ENCODE measurements around the gene TTLL7.
"Not testable (repeated sequence)": the region's sequence is repeated elsewhere in the genome, so short reads cannot be mapped to it uniquely, and the experiment has no call there.

The TTLL7 gene

GRCh38 chr1:83918688-83919285 lies 80.1 kb downstream of the TTLL7 start:
- no peaks in the 10 kb centered on the region for H3K27me3 Mint-ChIP-seq (ENCODE audit: low read depth, poor library complexity)
- peaks cover 41% of the 10 kb centered on the region for H3K36me3 Mint-ChIP-seq (ENCODE audit: low read depth)
- no peaks in the 10 kb centered on the region for H3K4me1 Mint-ChIP-seq
- peaks cover 6% of the 10 kb centered on the region for H3K9me3 Mint-ChIP-seq
- DNase-seq = no peak
- H3K27ac Mint-ChIP-seq = no peak overlapping the region
- no peak overlapping the region for H3K4me3 Mint-ChIP-seq
- no peak for TF ChIP-seq CTCF (IDR thresholded peaks at IDR 0.05)

- no peak for DNase-seq
- no peak overlapping the region for H3K27ac Mint-ChIP-seq
These were observed 81.0 kb downstream of the TTLL7 start for GRCh38 chr1:83917959-83918358.

GRCh38 chr1:83916094-83916493 lies 82.8 kb downstream of the TTLL7 start:
- not testable (repeated sequence) for H3K9me3 Mint-ChIP-seq; H3K27me3 Mint-ChIP-seq (ENCODE audit: low read depth, poor library complexity); H3K4me3 Mint-ChIP-seq; H3K27ac Mint-ChIP-seq; DNase-seq; H3K4me1 Mint-ChIP-seq
- H3K36me3 Mint-ChIP-seq (ENCODE audit: low read depth) = peaks cover 41% of the 10 kb centered on the region

More at GRCh38 chr1:83917959-83918358, 81.0 kb downstream of the TTLL7 start:
- H3K36me3 Mint-ChIP-seq (ENCODE audit: low read depth) = peaks cover 41% of the 10 kb centered on the region
- peaks cover 6% of the 10 kb centered on the region for H3K9me3 Mint-ChIP-seq
- no peak overlapping the region for H3K4me3 Mint-ChIP-seq
- H3K4me1 Mint-ChIP-seq = no peaks in the 10 kb centered on the region
- H3K27me3 Mint-ChIP-seq (ENCODE audit: low read depth, poor library complexity) = no peaks in the 10 kb centered on the region
- TF ChIP-seq CTCF (IDR thresholded peaks at IDR 0.05) = no peak

- Mint-ChIP-seq H3K4me3 (no peak overlapping the region), H3K4me1 (peaks cover 3% of the 10 kb centered on the region), H3K27me3 (ENCODE audit: low read depth, poor library complexity) (no peaks in the 10 kb centered on the region), H3K9me3 (peaks cover 6% of the 10 kb centered on the region), H3K27ac (no peak overlapping the region), H3K36me3 (ENCODE audit: low read depth) (peaks cover 35% of the 10 kb centered on the region)
- DNase-seq = no peak
- TF ChIP-seq CTCF (IDR thresholded peaks at IDR 0.05) = no peak
These were observed 86.1 kb downstream of the TTLL7 start for GRCh38 chr1:83912876-83913275.

- no peak for DNase-seq
- Mint-ChIP-seq H3K9me3 (peaks cover 6% of the 10 kb centered on the region), H3K4me1 (peaks cover 10% of the 10 kb centered on the region), H3K27ac (no peak overlapping the region), H3K27me3 (ENCODE audit: low read depth, poor library complexity) (no peaks in the 10 kb centered on the region), H3K4me3 (no peak overlapping the region), H3K36me3 (ENCODE audit: low read depth) (peaks cover 25% of the 10 kb centered on the region)
- no peak for TF ChIP-seq CTCF (IDR thresholded peaks at IDR 0.05)
These were observed 88.5 kb downstream of the TTLL7 start for GRCh38 chr1:83910461-83910860.

- Mint-ChIP-seq H3K27me3 (ENCODE audit: low read depth, poor library complexity) (no peaks in the 10 kb centered on the region), H3K27ac (no peak overlapping the region), H3K36me3 (ENCODE audit: low read depth) (peaks cover 19% of the 10 kb centered on the region), H3K4me3 (no peak overlapping the region), H3K4me1 (peaks cover 10% of the 10 kb centered on the region), H3K9me3 (peaks cover 1% of the 10 kb centered on the region)
- TF ChIP-seq CTCF (IDR thresholded peaks at IDR 0.05) = no peak
- no peak for DNase-seq
These were observed 89.2 kb downstream of the TTLL7 start for GRCh38 chr1:83909687-83910086.

Data from nephron progenitor cell (in vitro differentiated cells).